Measurements from ENCODE around the gene CEACAM19. TPM values are rescaled to one million over a fixed set of nuclear protein-coding genes. Genes with fewer than 3 reads are reported as not detected.

Gene CEACAM19
- total RNA-seq, 4 donors from 2014 or later, result 2.5 to 5.1 (median 3.7) TPM

GRCh38 chr19:44645407-44646048, 25.8 kb upstream of the CEACAM19 start:
- Histone ChIP-seq H3K9me3 (no peaks in the 10 kb centered on the region), H3K36me3 (peaks cover 5 to 37% (median 31%) of the 10 kb centered on the region in 4 donors), H3K4me3 (no peak overlapping the region), H3K4me1 (peaks cover 37 to 48% (median 42%) of the 10 kb centered on the region in 4 donors), H3K27me3 (no peaks in the 10 kb centered on the region), H3K27ac (replicated peaks in 1 of 4) (peak overlapping the region in 1 of 4 donors; percentile 7)
- no peak for DNase-seq (ENCODE audit: extremely low spot score)
- intact Hi-C loops (cut with DNase I), result no loop called here
- TF ChIP-seq POLR2AphosphoS5 (IDR thresholded peaks at IDR 0.05) (no peak), EP300 (IDR thresholded peaks at IDR 0.05) (no peak), POLR2A (IDR thresholded peaks at IDR 0.05; ENCODE audit: low read depth) (no peak), CTCF (IDR thresholded peaks at IDR 0.05) (no peak)
- WGBS, result 84% methylated on average over 8 of the region's 8 CpGs

- no peak for DNase-seq (ENCODE audit: extremely low spot score)
- 97% methylated on average over 3 of the region's 3 CpGs for WGBS
- H3K27ac ChIP-seq (replicated peaks in 1 of 4), result peak overlapping the region in 1 of 4 donors; percentile 7
- intact Hi-C loops (cut with DNase I), result no loop called here
- TF ChIP-seq POLR2A (IDR thresholded peaks at IDR 0.05; ENCODE audit: low read depth) (no peak), CTCF (IDR thresholded peaks at IDR 0.05) (no peak), POLR2AphosphoS5 (IDR thresholded peaks at IDR 0.05) (no peak), EP300 (IDR thresholded peaks at IDR 0.05) (no peak)
- H3K36me3 ChIP-seq, result peaks cover 10 to 42% (median 36%) of the 10 kb centered on the region in 4 donors
- H3K9me3 ChIP-seq, result no peaks in the 10 kb centered on the region
- H3K4me1 ChIP-seq, result peaks cover 37 to 48% (median 42%) of the 10 kb centered on the region in 4 donors
- no peaks in the 10 kb centered on the region for H3K27me3 ChIP-seq
- H3K4me3 ChIP-seq, result no peak overlapping the region
Measured at GRCh38 chr19:44646049-44646416, 25.2 kb upstream of the CEACAM19 start.

GRCh38 chr19:44647144-44647543, 24.1 kb upstream of the CEACAM19 start:
- WGBS, result 35% methylated on average over 17 of the region's 31 CpGs
- no peaks in the 10 kb centered on the region for H3K9me3 ChIP-seq
- H3K27ac ChIP-seq (replicated peaks in 1 of 4), result peak overlapping the region in 3 of 4 donors; percentile 34 to 55 (median 38)
- H3K4me1 ChIP-seq, result peaks cover 37 to 48% (median 42%) of the 10 kb centered on the region in 4 donors
- intact Hi-C loops (cut with DNase I), result no loop called here
- H3K4me3 ChIP-seq, result no peak overlapping the region
- no peak for TF ChIP-seq CTCF (IDR thresholded peaks at IDR 0.05)
- no peak for TF ChIP-seq EP300 (IDR thresholded peaks at IDR 0.05)
- TF ChIP-seq POLR2AphosphoS5 (IDR thresholded peaks at IDR 0.05), result no peak
- no peak for TF ChIP-seq POLR2A (IDR thresholded peaks at IDR 0.05; ENCODE audit: low read depth)
- no peak for DNase-seq (ENCODE audit: extremely low spot score)
- H3K36me3 ChIP-seq, result peaks cover 21 to 53% (median 47%) of the 10 kb centered on the region in 4 donors
- no peaks in the 10 kb centered on the region for H3K27me3 ChIP-seq

GRCh38 chr19:44648631-44649251, 22.5 kb upstream of the CEACAM19 start:
- H3K36me3 ChIP-seq, result peaks cover 28 to 69% (median 63%) of the 10 kb centered on the region in 4 donors

More at GRCh38 chr19:44648631-44649251, 22.5 kb upstream of the CEACAM19 start:
- TF ChIP-seq POLR2AphosphoS5 (IDR thresholded peaks at IDR 0.05), result no peak
- no peak for TF ChIP-seq POLR2A (IDR thresholded peaks at IDR 0.05; ENCODE audit: low read depth)
- no peak for TF ChIP-seq CTCF (IDR thresholded peaks at IDR 0.05)
- TF ChIP-seq EP300 (IDR thresholded peaks at IDR 0.05), result no peak
- no peak for DNase-seq (ENCODE audit: extremely low spot score)
- Histone ChIP-seq H3K4me3 (no peak overlapping the region), H3K27me3 (no peaks in the 10 kb centered on the region), H3K9me3 (no peaks in the 10 kb centered on the region), H3K4me1 (peaks cover 29 to 44% (median 36%) of the 10 kb centered on the region in 4 donors), H3K27ac (replicated peaks in 1 of 4) (peak overlapping the region in 2 of 4 donors; percentile 2 to 55)
- 70% methylated on average over 3 of the region's 3 CpGs for WGBS
- intact Hi-C loops (cut with DNase I), result no loop called here
